Esophagus muscularis mucosa (tissue), 4 donors: ENCODE measurements around the gene LHX4. TPM values are rescaled to one million over a fixed set of nuclear protein-coding genes. Genes with fewer than 3 reads are reported as not detected.

Source experiments
- DNase-seq: peaks from one replicate; pipeline ENCODE4 v3.0.0-alpha.2; 2017; ENCODE audit errors: extremely low spot score
- H3K27ac ChIP-seq, 4 donors: fragments of 200-600 bp; sonication (generic); replicated peaks in 1 of 4; 1 replicate in 3 of 4; 2 replicates in 1 of 4; pipeline ENCODE4 v1.5.1; 2016 to 2019; ENCODE audit warnings: mild to moderate bottlenecking in 1 of 4
- H3K27me3 ChIP-seq, 4 donors: fragments of 200-600 bp; sonication (generic); one replicate each; pipeline versions ENCODE4 v1.5.1 to v1.6.0; 2016 to 2019
- H3K36me3 ChIP-seq, 4 donors: fragments of 200-600 bp; sonication (generic); one replicate each; pipeline ENCODE4 v1.5.1; 2016 to 2019
- H3K4me1 ChIP-seq, 4 donors: fragments of 200-600 bp; sonication (generic); one replicate each; pipeline ENCODE4 v1.5.1; 2016 to 2019
- H3K4me3 ChIP-seq, 4 donors: fragments of 200-600 bp; sonication (generic); 1 replicate in 2 of 4; 2 replicates in 2 of 4; pipeline ENCODE4 v1.5.1; 2016 to 2019; ENCODE audit warnings: mild to moderate bottlenecking in 4 of 4, moderate library complexity in 1 of 4
- H3K9me3 ChIP-seq, 4 donors: fragments of 200-600 bp; sonication (generic); 1 replicate in 3 of 4; 2 replicates in 1 of 4; pipeline ENCODE4 v1.5.1; 2016 to 2019
- EP300 ChIP-seq: sonication (generic); formaldehyde crosslinking; IDR thresholded peaks from one replicate; pipeline ENCODE4 v1.6.1; 2017; ENCODE audit warnings: antibody characterized with exemption
- POLR2A ChIP-seq: fragments of 450-650 bp; IDR thresholded peaks from one replicate; pipeline ENCODE4 v1.6.1; 2017; ENCODE audit warnings: antibody characterized with exemption, moderate library complexity, mild to moderate bottlenecking, low read depth
- POLR2AphosphoS5 ChIP-seq, 2 donors: sonication (generic); formaldehyde crosslinking; IDR thresholded peaks; one replicate each; pipeline ENCODE4 v1.6.1; 2017; ENCODE audit warnings: antibody characterized with exemption in 2 of 2
- WGBS: methylation state at CpG from one replicate; pipeline ENCODE4 v1.1.5; 2018; 5-methylcytosine and 5-hydroxymethylcytosine counted together
- intact Hi-C: fragments of 100-400 bp; cut with DNase I; formaldehyde crosslinking; loops from one replicate; pipeline ENCODE4 v1.15.1; 2023
- total RNA-seq, 4 donors: library from RNA; depleted of rRNA; stranded (reverse); fragments of >200 nt; gene quantifications; one replicate each; pipeline versions ENCODE4 v1.1.0 to v1.2.1, GENCODE V29; 2016
- TF ChIP-seq, protein P1 (sequence below), 3 experiments: fragments of 200-600 bp in 2 of 3; fragments of 450-650 bp in 1 of 3; sonication (generic) in 2 of 3; IDR thresholded peaks; one replicate each; pipeline ENCODE4 v1.5.1; 2017 to 2019; ENCODE audit warnings: antibody characterized with exemption in 3 of 3, mild to moderate bottlenecking in 2 of 3, moderate library complexity in 1 of 3

Gene LHX4
- total RNA-seq, 4 donors from 2014 or later = not detected

- H3K27me3 ChIP-seq = peaks cover 15 to 100% (median 87%) of the 10 kb centered on the region in 4 donors
- H3K4me1 ChIP-seq = peaks cover 60 to 81% (median 71%) of the 10 kb centered on the region in 4 donors
- intact Hi-C loops = no loop called here
- TF ChIP-seq POLR2AphosphoS5 (IDR thresholded peaks at IDR 0.05) = no peak
- no peak for TF ChIP-seq POLR2A
- TF ChIP-seq, protein P1, sequence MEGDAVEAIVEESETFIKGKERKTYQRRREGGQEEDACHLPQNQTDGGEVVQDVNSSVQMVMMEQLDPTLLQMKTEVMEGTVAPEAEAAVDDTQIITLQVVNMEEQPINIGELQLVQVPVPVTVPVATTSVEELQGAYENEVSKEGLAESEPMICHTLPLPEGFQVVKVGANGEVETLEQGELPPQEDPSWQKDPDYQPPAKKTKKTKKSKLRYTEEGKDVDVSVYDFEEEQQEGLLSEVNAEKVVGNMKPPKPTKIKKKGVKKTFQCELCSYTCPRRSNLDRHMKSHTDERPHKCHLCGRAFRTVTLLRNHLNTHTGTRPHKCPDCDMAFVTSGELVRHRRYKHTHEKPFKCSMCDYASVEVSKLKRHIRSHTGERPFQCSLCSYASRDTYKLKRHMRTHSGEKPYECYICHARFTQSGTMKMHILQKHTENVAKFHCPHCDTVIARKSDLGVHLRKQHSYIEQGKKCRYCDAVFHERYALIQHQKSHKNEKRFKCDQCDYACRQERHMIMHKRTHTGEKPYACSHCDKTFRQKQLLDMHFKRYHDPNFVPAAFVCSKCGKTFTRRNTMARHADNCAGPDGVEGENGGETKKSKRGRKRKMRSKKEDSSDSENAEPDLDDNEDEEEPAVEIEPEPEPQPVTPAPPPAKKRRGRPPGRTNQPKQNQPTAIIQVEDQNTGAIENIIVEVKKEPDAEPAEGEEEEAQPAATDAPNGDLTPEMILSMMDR (IDR thresholded peaks at IDR 0.05) = no peak
- TF ChIP-seq EP300 = no peak
- H3K27ac ChIP-seq = no peak overlapping the region
- WGBS = 2% methylated on average over 36 of the region's 71 CpGs
- DNase-seq = no peak
- no peaks in the 10 kb centered on the region for H3K9me3 ChIP-seq
- H3K36me3 ChIP-seq = no peaks in the 10 kb centered on the region
- peak overlapping the region in 2 of 4 donors; percentile 7 to 12 for H3K4me3 ChIP-seq
Observed at GRCh38 chr1:180233191-180234011, 3.3 kb downstream of the LHX4 start.

GRCh38 chr1:180234369-180235076, 4.5 kb downstream of the LHX4 start:
- H3K27me3 ChIP-seq = peaks cover 10 to 100% (median 87%) of the 10 kb centered on the region in 4 donors
- peaks cover 50 to 71% (median 60%) of the 10 kb centered on the region in 4 donors for H3K4me1 ChIP-seq
- no peaks in the 10 kb centered on the region for H3K36me3 ChIP-seq
- H3K4me3 ChIP-seq = peak overlapping the region; percentile 10 to 34 (median 28)
- H3K9me3 ChIP-seq = no peaks in the 10 kb centered on the region
- 3% methylated on average over 32 of the region's 51 CpGs for WGBS
- DNase-seq = no peak
- intact Hi-C loops = no loop called here
- H3K27ac ChIP-seq = no peak overlapping the region
- TF ChIP-seq, protein P1 (IDR thresholded peaks at IDR 0.05) = no peak
- TF ChIP-seq POLR2A (no peak), POLR2AphosphoS5 (IDR thresholded peaks at IDR 0.05) (no peak), EP300 (no peak)

GRCh38 chr1:180235077-180235501, 5.0 kb downstream of the LHX4 start:
- TF ChIP-seq EP300 (no peak), POLR2AphosphoS5 (IDR thresholded peaks at IDR 0.05) (no peak), POLR2A (no peak)
- TF ChIP-seq, protein P1 (IDR thresholded peaks at IDR 0.05) = no peak

DNA sequence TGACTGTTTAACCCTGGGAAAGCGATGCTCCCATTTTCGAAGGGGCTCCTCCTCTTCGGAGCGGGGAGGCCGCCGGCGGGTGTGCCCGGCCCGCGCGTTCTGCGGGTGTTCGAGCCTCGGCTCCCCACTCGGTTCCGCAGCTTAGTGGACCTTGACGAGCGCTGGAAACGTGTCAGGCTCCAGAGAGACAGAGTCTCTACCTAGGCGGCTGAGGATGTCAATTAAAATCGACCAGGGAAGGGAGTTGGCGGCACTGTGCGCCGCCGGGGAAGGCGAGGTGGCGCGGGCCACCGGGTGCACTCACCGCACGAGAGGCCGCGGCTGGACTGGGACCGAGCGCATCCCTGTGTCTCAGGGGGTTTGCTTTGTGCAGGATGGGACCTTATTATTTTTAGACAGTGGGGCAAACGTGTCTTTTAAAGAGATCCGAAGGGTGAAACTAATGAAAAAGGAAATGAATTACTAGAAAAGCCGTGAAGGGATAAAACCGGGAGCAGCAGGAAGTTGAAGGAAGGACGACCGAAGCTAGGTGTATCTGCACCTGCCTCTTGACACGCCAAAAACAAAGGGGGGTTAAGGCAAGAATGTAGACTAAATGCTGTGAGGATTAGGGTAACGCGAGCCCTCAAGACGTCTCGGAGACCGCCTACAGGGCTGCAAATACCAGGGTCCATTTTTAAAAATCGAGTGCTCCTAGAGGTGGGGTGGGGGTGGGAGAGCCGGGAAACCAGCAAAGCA, 5.6 kb downstream of the LHX4 start:
- Histone ChIP-seq H3K36me3 (no peaks in the 10 kb centered on the region), H3K27me3 (peaks cover 12 to 100% (median 88%) of the 10 kb centered on the region in 4 donors), H3K4me1 (peaks cover 43 to 59% (median 49%) of the 10 kb centered on the region in 4 donors), H3K4me3 (peak overlapping the region in 3 of 4 donors; percentile 10 to 26 (median 16)), H3K27ac (no peak overlapping the region), H3K9me3 (no peaks in the 10 kb centered on the region)
- intact Hi-C loops = no loop called here
- WGBS = 5% methylated on average over 37 of the region's 49 CpGs
- DNase-seq = no peak
- TF ChIP-seq, protein P1 (IDR thresholded peaks at IDR 0.05) = no peak
- TF ChIP-seq POLR2A (no peak), POLR2AphosphoS5 (IDR thresholded peaks at IDR 0.05) (no peak)

More at GRCh38 chr1:180235077-180235501, 5.0 kb downstream of the LHX4 start:
- intact Hi-C loops = no loop called here
- peaks cover 49 to 65% (median 55%) of the 10 kb centered on the region in 4 donors for H3K4me1 ChIP-seq
- H3K4me3 ChIP-seq = peak overlapping the region; percentile 10 to 34 (median 28)
- H3K27ac ChIP-seq = no peak overlapping the region
- no peaks in the 10 kb centered on the region for H3K9me3 ChIP-seq
- 10% methylated on average over 10 of the region's 30 CpGs for WGBS
- H3K27me3 ChIP-seq = peaks cover 12 to 100% (median 88%) of the 10 kb centered on the region in 4 donors
- no peak for DNase-seq
- no peaks in the 10 kb centered on the region for H3K36me3 ChIP-seq
